Hippocampal formation (tissue), 2 donors: ENCODE data around the gene ZNF140.

ENCODE experiments used
- DNase-seq, 2 donors: peaks; one replicate each; lab custom pipeline; 2025; lab: John Stamatoyannopoulos, UW

The ZNF140 gene

GRCh38 chr12:133130038-133130807, 49.5 kb downstream of the ZNF140 start, which contains the start of the genes ZNF10 and ZNF891:
ZNF10 (plus strand) TSS chr12:133130627; CDS start chr12:133144493, 13,866 bp downstream.
ZNF891 (minus strand) TSS chr12:133130274; CDS start chr12:133121918, 8,356 bp downstream.
- DNase-seq, result peak; percentile 89 to 95

GRCh38 chr12:133130808-133131128, 50.0 kb downstream of the ZNF140 start:
- no peak for DNase-seq

- DNase-seq, result no peak
These were observed 55.0 kb downstream of the ZNF140 start for GRCh38 chr12:133135747-133136146.

- DNase-seq, result no peak
These were observed 65.3 kb downstream of the ZNF140 start for GRCh38 chr12:133145981-133146380.

GRCh38 chr12:133156125-133156690, 75.5 kb downstream of the ZNF140 start:
- no peak for DNase-seq
